CMK (cell line): ENCODE measurements around the gene RXRA.

ENCODE experiments used
- DNase-seq: peaks from one replicate; pipeline ENCODE4 v3.0.0-alpha.2; 2010; ENCODE audit warnings: low read depth

Gene RXRA

DNA sequence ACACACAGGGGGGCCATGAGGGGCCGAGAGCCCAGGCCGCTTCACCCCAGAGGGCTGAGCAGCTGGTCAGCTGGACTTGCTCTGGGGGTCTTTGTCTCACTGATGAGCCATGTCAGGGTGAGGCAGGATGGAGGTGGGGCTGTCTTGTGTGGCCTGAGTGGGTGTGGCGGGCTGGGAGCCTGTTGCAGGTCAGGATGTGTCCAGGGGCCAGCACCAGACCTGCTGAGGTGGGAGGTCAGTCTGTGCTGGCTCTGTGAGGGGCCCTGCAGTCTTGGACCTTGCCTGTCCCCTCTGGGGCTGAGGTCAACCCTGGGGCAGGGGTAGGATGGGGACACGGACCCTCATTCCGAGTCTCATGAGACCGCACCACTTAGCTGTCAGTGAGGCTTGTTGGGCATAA, 56.9 kb downstream of the RXRA start:
- DNase-seq: no peak

GRCh38 chr9:134384811-134385479, 58.7 kb downstream of the RXRA start:
- DNase-seq: no peak

DNA sequence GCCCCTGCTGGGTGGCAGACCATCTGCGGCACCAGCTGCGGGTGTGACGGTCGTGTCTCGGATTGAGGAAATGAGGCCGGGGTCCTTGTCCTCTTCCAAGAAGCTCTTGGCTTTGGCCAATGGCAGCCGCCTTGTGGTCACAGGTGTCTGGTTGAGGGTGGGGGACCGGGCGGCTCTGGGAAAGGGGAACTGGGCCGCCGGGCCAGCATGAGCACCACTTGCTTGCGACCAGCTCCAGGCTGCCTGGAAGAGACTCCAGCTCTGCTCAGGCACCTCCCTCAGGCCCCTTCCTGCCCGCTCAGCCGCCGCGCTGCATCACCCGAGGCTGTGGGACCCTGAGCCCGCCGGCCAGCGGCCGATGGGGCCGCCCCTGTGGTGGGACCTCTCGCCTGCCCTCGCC, 59.7 kb downstream of the RXRA start:
- no peak for DNase-seq

DNA sequence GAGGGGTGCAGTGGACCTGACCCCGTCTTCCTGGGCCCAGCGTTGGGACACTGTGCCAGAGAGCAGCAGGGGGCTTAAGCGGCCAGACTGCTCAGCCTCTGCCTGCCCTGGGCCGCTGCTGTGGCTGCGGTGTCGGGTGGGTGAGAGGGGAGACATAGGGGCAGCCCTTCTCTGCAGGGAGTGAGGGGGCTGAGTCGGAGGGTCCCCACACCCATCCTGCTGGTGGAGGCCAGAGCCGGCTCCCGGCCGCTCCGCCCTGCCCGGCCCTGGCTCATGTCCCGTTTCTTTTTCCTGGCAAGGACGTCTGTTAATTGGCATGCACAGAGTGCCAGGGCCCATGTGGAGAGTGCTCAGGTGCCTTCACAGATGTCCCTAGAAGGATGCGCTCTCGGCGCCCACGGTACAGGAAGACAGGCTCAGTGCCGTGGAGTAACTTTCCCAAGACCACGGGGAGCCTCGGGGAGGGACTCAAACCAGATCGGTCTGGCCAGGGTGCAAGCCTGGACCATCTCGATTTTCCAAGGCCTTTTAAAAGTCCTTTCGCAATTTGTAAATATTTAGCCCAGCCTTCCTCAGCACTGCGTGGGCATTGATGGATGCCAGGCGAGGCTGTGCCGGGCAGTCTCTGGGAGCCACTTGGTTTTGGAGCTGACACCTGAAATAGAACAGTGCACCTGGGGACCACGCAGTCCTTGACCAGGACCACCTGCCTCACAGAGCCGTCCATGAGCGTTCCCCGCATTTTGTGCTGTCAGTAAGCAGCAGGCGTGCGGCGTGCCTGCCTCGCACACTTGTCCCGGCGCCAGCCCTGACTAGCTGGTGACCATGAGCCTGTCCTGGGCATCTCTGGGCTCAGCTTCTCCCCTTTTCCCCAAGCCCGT, 60.9 kb downstream of the RXRA start:
- no peak for DNase-seq

DNA sequence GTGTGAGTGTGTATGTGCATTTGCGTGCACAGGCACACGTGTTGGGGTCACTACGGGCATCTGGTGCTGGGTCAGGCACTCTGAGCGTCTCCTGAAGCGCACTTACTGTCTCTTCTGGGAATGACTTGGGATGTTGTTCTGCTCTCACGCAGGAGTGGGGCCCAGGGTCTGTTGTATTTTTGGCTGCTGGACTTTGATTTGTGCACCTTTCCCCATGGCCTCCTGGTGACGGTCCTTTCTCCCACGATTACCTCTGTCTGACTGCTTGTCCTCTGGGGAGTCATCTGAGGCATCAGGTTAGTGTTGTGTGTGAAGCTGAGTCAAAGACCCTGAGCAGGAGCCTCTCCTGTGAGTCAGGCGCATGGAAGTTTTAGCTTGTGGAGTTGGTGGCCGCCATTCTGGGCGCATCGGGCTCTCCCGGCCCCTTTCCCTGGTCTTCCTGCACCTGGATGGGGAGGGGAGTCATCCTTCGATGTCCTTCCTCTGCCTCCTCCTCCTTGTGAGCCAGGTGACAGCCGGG, 62.1 kb downstream of the RXRA start:
- no peak for DNase-seq

DNA sequence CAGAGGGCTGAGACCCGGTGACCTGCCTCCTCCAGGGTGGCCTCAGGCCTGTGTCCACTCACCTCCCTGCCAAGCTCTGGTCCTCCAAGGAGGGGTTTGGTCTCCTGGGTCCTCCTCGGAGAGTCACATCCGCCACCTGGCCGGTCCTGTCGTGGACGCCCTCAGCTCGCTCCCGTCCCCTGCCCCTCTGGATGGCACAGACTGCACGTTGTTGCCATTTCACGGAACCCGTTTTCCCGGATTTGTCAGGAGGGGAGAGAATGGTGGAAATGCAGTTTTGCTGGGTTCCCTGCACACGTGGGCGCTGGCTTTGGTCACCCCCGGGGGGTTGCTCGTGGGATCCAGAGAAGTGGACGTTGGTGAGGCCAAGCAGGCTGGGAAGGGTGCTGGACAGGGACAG, 62.7 kb downstream of the RXRA start:
- DNase-seq: no peak

DNA sequence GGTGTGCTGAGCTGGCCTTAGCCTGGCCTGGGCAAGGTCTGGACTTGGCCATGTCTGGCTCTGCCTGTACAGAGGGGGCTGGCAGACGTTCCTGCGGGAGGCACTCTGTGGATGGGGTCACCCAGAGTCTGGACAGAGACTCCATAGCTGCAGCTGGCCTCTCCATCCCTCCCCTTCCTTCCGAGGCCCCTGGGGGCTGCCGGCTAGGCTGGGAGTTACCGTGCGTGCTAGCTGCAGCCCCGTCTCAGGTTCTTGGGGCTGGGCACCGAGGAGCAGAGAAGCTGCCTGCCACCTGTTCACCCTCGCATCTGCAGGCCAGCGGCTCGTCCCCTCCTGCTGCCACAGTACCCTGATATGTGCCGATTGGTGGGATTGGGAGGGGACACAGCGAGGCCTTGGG, 63.4 kb downstream of the RXRA start:
- no peak for DNase-seq

DNA sequence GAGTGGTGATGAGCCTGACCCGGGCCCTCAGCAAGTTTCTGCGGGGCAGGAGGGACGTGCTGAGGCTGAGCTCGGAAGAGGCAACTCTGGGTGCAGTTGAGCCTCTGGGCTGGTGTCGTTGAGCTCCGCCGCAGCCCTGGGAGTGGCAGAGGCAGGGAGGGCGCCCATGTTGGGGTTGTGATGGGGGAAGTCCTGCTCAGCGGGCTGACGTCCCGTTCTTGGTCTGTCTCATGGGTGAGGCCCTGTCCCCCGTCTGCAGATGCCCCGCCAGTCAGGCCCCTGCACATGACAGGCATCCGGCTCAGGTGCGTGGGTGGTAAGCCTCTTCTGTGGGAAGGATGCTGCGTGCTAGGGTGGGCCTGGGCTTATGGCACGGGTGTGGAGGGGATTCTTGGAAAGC, 64.3 kb downstream of the RXRA start:
- no peak for DNase-seq

DNA sequence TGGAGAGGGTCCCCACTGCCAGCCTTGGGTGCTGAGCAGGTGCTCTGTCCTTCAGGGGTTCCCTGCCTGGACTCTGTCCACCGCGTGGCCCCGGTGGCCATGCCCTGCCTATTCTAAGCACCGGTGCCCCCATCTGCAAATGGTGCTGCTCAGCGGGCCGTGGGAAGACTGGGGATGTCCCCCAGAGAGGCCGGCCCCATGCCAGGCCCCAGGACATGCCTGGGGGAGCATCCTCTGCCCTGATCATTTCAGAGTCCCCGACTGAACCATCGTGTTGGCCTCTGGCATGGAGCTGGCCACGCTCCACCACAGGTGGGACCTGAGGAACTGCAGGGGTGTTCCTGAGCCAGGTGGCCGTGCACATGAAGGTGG, 64.7 kb downstream of the RXRA start:
- DNase-seq: no peak

GRCh38 chr9:134391319-134392231, 65.3 kb downstream of the RXRA start:
- DNase-seq: no peak

GRCh38 chr9:134392900-134393299, 66.6 kb downstream of the RXRA start:
- DNase-seq: no peak

GRCh38 chr9:134393582-134394280, 67.5 kb downstream of the RXRA start:
- no peak for DNase-seq

- no peak for DNase-seq
Observed at GRCh38 chr9:134395002-134395517, 68.8 kb downstream of the RXRA start.

DNA sequence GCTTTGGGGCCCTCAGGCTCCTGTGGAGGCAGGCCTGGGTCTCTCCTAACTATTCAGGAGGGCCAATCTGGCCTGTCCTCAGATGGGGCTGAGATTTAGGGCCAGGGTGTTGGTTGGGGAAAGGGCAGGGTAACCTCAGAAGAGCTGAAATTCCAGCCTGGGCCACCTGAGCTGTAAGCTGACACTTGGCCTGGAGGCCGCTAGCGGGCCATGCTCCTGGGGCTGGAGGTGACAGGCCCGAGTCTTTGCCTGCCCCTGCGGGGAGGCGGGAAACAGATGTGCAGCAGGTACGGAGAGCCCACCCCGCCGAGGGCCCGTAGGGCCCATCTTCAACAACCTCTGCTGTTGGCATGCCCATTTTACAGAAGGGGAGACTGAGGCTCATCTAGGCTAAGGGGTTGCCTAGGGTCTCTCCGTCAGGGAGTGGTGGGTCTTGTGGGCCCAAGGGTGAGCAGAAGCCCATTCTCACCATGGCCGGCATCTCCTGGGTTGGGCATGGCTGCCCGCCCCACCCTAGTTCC, 69.5 kb downstream of the RXRA start:
- DNase-seq: no peak

DNA sequence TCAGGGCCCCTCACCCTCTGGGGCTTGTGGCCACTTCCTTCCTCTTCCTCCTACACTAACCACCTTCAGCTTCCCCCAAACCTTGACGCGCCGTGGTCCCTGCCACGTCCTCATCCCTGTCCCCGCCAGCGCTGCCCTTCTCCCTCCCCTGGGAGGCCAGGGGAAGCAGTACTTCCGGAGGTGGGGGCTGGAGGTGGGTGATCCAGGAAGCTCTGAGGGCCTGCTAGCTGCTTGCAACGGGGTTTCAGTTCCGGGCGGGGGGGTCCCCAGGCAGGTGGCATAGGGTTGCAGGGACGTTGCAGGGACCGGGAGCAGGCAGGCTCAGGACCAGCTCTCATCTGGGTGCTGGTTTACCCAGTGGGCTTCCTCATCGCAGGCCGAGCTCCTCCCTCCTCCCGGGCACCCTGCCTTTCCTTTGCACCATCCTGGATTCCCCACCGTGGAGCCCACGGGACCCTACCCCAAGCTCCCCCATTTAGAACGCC, 70.0 kb downstream of the RXRA start:
- peak; percentile 92 for DNase-seq

DNA sequence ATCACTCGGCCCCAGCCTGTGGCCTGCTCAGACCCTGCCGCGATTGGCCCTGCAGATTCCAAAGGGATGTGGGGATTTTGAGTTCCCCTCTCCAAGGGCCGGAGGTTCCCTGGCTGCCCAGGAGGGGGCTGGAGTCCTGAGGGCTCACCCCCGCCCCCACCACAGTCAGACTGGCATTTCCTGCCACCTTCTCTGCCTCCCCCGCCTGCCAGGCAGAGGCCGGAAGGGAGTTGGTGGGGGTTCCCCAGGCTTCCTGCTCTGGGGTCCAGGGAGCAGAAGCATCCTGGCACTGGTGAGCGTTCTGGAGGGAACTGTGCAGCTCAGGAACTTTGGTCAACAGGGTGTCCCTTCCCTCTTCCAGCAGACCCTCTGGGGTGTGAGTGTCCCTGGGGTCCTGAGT, 70.6 kb downstream of the RXRA start:
- peak; percentile 66 for DNase-seq

DNA sequence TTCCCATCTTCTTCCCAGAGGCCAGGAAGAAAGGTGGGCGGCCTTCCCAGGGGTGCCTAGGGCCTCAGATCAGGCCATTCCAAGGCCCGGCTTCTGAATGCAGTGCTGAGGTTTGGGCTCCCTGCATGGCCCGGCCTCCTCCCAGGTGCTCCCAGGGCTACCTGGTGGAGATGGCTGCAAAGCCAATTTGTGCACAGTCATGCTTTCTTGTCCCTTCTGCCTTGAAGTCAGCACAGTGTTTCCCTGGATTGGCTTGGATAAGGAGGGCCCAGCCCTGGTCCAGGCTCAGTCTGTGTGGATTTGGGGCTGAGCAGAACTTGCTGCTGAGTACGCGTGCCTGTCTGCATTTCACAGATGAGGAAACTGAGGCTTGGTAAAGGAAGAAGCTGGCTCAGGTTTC, 72.5 kb downstream of the RXRA start:
- DNase-seq: no peak

DNA sequence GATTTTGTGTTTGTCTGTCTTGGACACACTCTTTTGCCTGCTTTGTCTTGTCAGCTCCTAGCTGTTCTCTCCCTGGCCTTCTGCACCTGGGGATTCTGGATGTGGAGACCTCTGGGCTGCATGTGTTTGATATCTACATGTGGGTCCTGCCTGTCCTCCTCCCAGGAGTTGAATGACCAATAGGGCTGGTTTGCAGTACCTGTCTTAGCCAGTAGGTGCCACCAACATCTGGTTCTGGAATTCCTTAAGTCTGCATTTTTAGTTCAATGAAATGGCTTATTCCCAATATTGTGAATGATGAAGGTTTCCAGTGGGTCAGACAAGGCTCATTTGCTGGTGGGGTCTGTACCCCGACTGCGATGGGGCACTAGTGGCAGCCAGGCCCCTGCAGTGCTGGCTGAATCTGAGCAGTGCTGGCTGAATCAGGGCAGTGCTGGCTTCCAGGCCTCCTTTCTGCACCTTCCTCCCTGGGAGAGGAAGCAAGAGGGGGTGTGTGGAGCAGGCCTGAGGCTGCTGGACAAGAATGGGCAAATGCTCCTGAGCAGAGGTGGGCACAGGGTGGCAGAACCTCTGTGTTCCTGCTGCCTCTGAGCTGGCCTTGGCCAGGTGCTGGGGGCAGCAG, 73.3 kb downstream of the RXRA start:
- DNase-seq: no peak

DNA sequence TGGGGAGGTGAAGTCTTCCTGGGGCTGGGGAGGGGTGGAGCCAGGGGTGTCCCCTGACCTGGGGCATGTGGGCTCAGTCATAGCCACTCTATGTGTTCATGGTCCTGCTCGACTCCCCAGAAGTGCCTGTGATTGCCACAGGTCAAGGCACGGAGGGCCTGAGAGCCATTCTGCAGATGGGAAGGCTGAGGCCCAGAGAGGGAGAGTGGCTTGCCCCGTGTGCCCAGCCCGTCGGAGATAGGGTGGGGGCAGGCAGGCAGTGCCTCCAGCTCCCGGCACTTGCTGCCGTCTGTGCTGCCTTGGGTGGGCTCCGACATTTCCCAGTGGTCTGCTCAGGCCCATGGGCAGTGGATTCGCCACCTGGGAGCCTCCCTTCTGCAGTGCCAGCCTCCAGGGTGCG, 74.0 kb downstream of the RXRA start:
- DNase-seq: no peak

GRCh38 chr9:134401391-134401790, 75.1 kb downstream of the RXRA start:
- no peak for DNase-seq

- DNase-seq: no peak
Observed at GRCh38 chr9:134402182-134402581, 75.9 kb downstream of the RXRA start.
